ENCODE data around the gene MRGPRX2. TPM values are rescaled to one million over a fixed set of nuclear protein-coding genes. Genes with fewer than 3 reads are reported as not detected.

The MRGPRX2 gene
- total and polyA plus RNA-seq, 9 of the 15 experiments (the other 6 are each of a cell fraction or from before 2014, with no cell fraction given) = not detected

DNA sequence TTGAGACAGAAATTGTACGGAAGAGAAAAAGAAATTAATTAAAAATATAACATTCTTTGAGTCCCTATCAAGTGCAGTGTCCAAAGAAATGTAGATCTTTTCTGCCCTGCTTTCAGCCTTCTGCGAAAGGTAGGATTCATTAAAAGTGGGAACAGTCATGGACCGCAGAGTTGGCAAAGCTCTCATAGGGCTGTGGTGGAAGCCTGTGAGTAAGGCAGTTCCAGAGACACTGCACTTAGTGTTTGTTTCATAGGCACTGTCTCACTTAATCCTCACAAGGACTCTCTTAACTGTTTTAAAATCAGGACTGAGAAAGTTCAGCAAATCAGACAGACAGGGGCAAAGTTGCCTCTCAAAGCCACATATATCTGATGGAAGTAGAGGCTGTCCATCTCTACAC lies 5.5 kb downstream of the MRGPRX2 start:
- CTCF ChIA-PET (ENCODE audit: low intra/inter-chr PET ratio) = no interaction called here

DNA sequence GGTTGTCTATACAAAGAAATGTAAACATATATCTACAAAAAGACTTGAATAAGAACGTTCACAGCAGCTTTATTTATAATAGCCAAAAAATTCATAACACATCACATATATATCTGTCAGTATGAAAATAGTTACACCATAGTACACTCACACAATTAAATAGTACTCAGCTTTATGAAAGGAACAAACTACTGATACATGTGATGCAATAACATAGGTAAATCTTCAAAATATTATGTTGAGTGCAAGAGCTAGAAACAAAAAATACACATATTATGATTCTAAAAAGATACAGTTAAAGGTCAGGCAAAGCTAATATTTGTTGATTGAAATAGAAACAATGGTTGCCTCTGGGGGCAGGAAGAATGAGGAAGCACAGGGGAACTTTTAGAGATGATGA lies 6.6 kb downstream of the MRGPRX2 start:
- POLR2A ChIA-PET = no interaction called here
- Histone ChIP-seq H3K27ac (ENCODE audit: extremely low read depth, low read depth, low read length) (no peak overlapping the region), H3K4me1 (replicated peaks in 1 of 2; ENCODE audit: control insufficient read depth in 2 of 2, insufficient read depth in 2 of 2, low read length in 2 of 2) (peaks cover 0 to 3% of the 10 kb centered on the region in 2 experiments; a peak in 1 of 5 replicates), H3K79me2 (ENCODE audit: control insufficient read depth, insufficient read depth, low read length) (no peaks in the 10 kb centered on the region), H3K36me3 (ENCODE audit: control insufficient read depth, insufficient read depth, low read length) (no peaks in the 10 kb centered on the region), H3K4me3 (no peak overlapping the region), H3K9me3 (replicated peaks; ENCODE audit: control insufficient read depth, insufficient read depth, low read depth, low read length) (no peaks in the 10 kb centered on the region), H4K20me1 (replicated peaks; ENCODE audit: control insufficient read depth, insufficient read depth, low read length) (no peaks in the 10 kb centered on the region), H2AFZ (ENCODE audit: low read depth, low read length) (no peak overlapping the region), H3K9ac (ENCODE audit: insufficient read depth in 1 of 2, low read depth in 2 of 2, low read length in 2 of 2) (no peak overlapping the region), H3K9me1 (ENCODE audit: control insufficient read depth, insufficient read depth, low read length) (no peaks in the 10 kb centered on the region), H3K4me2 (ENCODE audit: insufficient read depth, low read length) (no peak overlapping the region), H3K27me3 (ENCODE audit: control insufficient read depth in 2 of 2, insufficient read depth in 2 of 2, low read length in 2 of 2) (peaks cover 0 to 12% of the 10 kb centered on the region in 2 experiments; a peak in 2 of 5 replicates)
- FAIRE-seq (no peak), DNase-seq (ENCODE audit: extremely low read depth in 1 of 4, low spot score in 3 of 4) (no peak), ATAC-seq (no peak)
- CTCF ChIA-PET (ENCODE audit: low intra/inter-chr PET ratio) = interaction anchor here (0.6 kb wide), 1 partner anchor 75 kb away, joined by 3 read pairs; no protein-coding TSS in a partner anchor
- BruUV-seq (replicated peaks) = no TSS peak
- TF ChIP-seq CEBPG (CRISPR knock-in tag; IDR thresholded peaks at IDR 0.05) = no peak
- TF ChIP-seq CEBPG (tag; conservative IDR thresholded peaks at IDR 0.05 in 1 of 2, IDR thresholded peaks at IDR 0.05 in 1 of 2) = peak in 1 of 2 experiments; percentile 56; a peak in 1 of 4 replicates
- no peak for TF ChIP-seq CAMTA2 (CRISPR knock-in tag; conservative IDR thresholded peaks at IDR 0.05)
- in situ Hi-C loops (cut with MboI) (loop anchor here (25.0 kb wide), 1 partner anchor 708 kb away; no protein-coding TSS in a partner anchor), intact Hi-C loops (cut with micrococcal nuclease) (no loop called here)
- WGBS (ENCODE audit: insufficient coverage, low coverage, missing lambda C conversion rate) = 0% methylated on average over 1 of the region's 1 CpG

More for the DNA sequence above, 5.5 kb downstream of the MRGPRX2 start:
- no peaks in the 10 kb centered on the region for H3K9me3 ChIP-seq (replicated peaks; ENCODE audit: control insufficient read depth, insufficient read depth, low read depth, low read length)
- H3K79me2 ChIP-seq (ENCODE audit: control insufficient read depth, insufficient read depth, low read length) = no peaks in the 10 kb centered on the region
- in situ Hi-C loops (cut with MboI) (loop anchor here (25.0 kb wide), 1 partner anchor 707 kb away; no protein-coding TSS in a partner anchor), intact Hi-C loops (cut with micrococcal nuclease) (no loop called here)
- no peak for TF ChIP-seq CREBBP (IDR thresholded peaks at IDR 0.05; ENCODE audit: low read depth, low read length)
- peaks cover 0 to 3% of the 10 kb centered on the region in 2 experiments; a peak in 1 of 5 replicates for H3K4me1 ChIP-seq (replicated peaks in 1 of 2; ENCODE audit: control insufficient read depth in 2 of 2, insufficient read depth in 2 of 2, low read length in 2 of 2)
- H4K20me1 ChIP-seq (replicated peaks; ENCODE audit: control insufficient read depth, insufficient read depth, low read length) = no peaks in the 10 kb centered on the region
- ATAC-seq (no peak), FAIRE-seq (no peak), DNase-seq (ENCODE audit: extremely low read depth in 1 of 4, low spot score in 3 of 4) (no peak)
- no peak overlapping the region for H3K4me2 ChIP-seq (ENCODE audit: insufficient read depth, low read length)
- H3K9ac ChIP-seq (ENCODE audit: insufficient read depth in 1 of 2, low read depth in 2 of 2, low read length in 2 of 2) = no peak overlapping the region
- H2AFZ ChIP-seq (ENCODE audit: low read depth, low read length) = no peak overlapping the region
- no peaks in the 10 kb centered on the region for H3K9me1 ChIP-seq (ENCODE audit: control insufficient read depth, insufficient read depth, low read length)
- BruUV-seq (replicated peaks) = no TSS peak
- no peak overlapping the region for H3K4me3 ChIP-seq
- no peak overlapping the region for H3K27ac ChIP-seq (ENCODE audit: extremely low read depth, low read depth, low read length)
- POLR2A ChIA-PET = interaction anchor here (0.9 kb wide), 1 partner anchor 142 kb away, joined by 4 read pairs; no protein-coding TSS in a partner anchor
- no peaks in the 10 kb centered on the region for H3K36me3 ChIP-seq (ENCODE audit: control insufficient read depth, insufficient read depth, low read length)
- WGBS (ENCODE audit: insufficient coverage, low coverage, missing lambda C conversion rate) = 0% methylated on average over 3 of the region's 3 CpGs
- peaks cover 0 to 12% of the 10 kb centered on the region in 2 experiments; a peak in 2 of 5 replicates for H3K27me3 ChIP-seq (ENCODE audit: control insufficient read depth in 2 of 2, insufficient read depth in 2 of 2, low read length in 2 of 2)
